ENCODE measurements around the gene NTM. TPM values are rescaled to one million over a fixed set of nuclear protein-coding genes. Genes with fewer than 3 reads are reported as not detected.

NTM gene
- total RNA-seq, 1 donor = 52.2 TPM

- TF ChIP-seq, protein P1, sequence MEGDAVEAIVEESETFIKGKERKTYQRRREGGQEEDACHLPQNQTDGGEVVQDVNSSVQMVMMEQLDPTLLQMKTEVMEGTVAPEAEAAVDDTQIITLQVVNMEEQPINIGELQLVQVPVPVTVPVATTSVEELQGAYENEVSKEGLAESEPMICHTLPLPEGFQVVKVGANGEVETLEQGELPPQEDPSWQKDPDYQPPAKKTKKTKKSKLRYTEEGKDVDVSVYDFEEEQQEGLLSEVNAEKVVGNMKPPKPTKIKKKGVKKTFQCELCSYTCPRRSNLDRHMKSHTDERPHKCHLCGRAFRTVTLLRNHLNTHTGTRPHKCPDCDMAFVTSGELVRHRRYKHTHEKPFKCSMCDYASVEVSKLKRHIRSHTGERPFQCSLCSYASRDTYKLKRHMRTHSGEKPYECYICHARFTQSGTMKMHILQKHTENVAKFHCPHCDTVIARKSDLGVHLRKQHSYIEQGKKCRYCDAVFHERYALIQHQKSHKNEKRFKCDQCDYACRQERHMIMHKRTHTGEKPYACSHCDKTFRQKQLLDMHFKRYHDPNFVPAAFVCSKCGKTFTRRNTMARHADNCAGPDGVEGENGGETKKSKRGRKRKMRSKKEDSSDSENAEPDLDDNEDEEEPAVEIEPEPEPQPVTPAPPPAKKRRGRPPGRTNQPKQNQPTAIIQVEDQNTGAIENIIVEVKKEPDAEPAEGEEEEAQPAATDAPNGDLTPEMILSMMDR (IDR thresholded peaks at IDR 0.05; ENCODE audit: insufficient read depth, low read length) = no peak
- DNase-seq (ENCODE audit: low read depth) = no peak
- no peak overlapping the region for H3K4me3 ChIP-seq (ENCODE audit: low read depth, low read length)
Observed at GRCh38 chr11:132093536-132094259, 723.3 kb downstream of the NTM start.

- DNase-seq (ENCODE audit: low read depth) = no peak
- H3K4me3 ChIP-seq (ENCODE audit: low read depth, low read length) = no peak overlapping the region
- TF ChIP-seq, protein P1 (IDR thresholded peaks at IDR 0.05; ENCODE audit: insufficient read depth, low read length) = no peak
Observed at GRCh38 chr11:132094598-132094997, 724.2 kb downstream of the NTM start.

- no peak overlapping the region for H3K4me3 ChIP-seq (ENCODE audit: low read depth, low read length)
- no peak for DNase-seq (ENCODE audit: low read depth)
- TF ChIP-seq, protein P1 (IDR thresholded peaks at IDR 0.05; ENCODE audit: insufficient read depth, low read length) = no peak
Observed at GRCh38 chr11:132095230-132096131, 725.1 kb downstream of the NTM start.

DNA sequence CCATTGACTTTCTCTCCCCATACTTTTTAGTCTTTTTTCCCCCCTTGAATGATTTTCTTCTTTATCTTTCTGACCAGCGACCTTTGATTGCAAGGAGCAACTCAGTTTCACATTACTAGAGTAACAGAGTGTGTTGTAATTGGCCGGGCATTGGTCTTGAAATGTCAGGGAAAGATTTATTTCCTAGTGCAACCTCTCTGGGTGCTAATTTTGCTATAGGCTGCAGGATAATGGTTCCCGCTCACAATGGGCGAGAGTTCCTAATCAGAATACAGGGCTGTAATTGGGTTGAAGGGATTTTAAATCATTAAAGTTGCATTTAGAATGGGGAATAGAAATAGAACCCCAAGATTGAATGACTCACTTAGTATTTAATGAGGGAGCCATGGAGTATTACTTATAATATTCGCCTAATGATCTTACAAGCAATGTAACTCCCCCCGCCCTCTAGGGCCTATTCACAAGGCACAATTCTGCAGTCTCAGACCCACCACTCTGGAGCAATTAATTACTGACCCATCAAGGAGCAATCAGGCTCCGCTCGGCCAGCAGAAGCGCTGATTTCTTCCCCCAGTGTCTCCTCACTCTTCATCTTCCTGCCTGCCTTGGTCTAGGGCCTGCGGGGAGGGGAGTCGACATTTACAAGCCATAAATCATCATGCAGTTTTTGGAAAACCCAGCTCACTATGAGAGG lies 725.9 kb downstream of the NTM start:
- DNase-seq (ENCODE audit: low read depth) = no peak
- TF ChIP-seq, protein P1 (IDR thresholded peaks at IDR 0.05; ENCODE audit: insufficient read depth, low read length) = no peak
- no peak overlapping the region for H3K4me3 ChIP-seq (ENCODE audit: low read depth, low read length)

GRCh38 chr11:132099692-132100091 lies 729.3 kb downstream of the NTM start:
- no peak for DNase-seq (ENCODE audit: low read depth)
- no peak overlapping the region for H3K4me3 ChIP-seq (ENCODE audit: low read depth, low read length)
- TF ChIP-seq, protein P1 (IDR thresholded peaks at IDR 0.05; ENCODE audit: insufficient read depth, low read length) = peak; percentile 35

- DNase-seq (ENCODE audit: low read depth) = no peak
- TF ChIP-seq, protein P1 (IDR thresholded peaks at IDR 0.05; ENCODE audit: insufficient read depth, low read length) = no peak
- H3K4me3 ChIP-seq (ENCODE audit: low read depth, low read length) = no peak overlapping the region
Observed at GRCh38 chr11:132100583-132100982, 730.2 kb downstream of the NTM start.

All from fibroblast of the aortic adventitia (primary cell).